ENCODE results near the gene C11orf21. TPM values are rescaled to one million over a fixed set of nuclear protein-coding genes. Genes with fewer than 3 reads are reported as not detected.

C11orf21 gene
- total and polyA plus RNA-seq, 2 donors (not counting 1 experiment from before 2014, with no cell fraction given), result under 0.01 TPM; not detected in 1

- no peak for DNase-seq (ENCODE audit: low read depth in 2 of 2)
- Histone ChIP-seq H4K20me1 (ENCODE audit: control insufficient read depth, extremely low read depth, insufficient read depth, low read length) (no peaks in the 10 kb centered on the region), H3K27ac (ENCODE audit: insufficient read depth, low read length) (no peak overlapping the region), H3K79me2 (ENCODE audit: control insufficient read depth, insufficient read depth, low read length) (no peaks in the 10 kb centered on the region), H3K4me2 (ENCODE audit: extremely low read depth, insufficient read depth, low read length) (no peak overlapping the region), H3K9me3 (ENCODE audit: control insufficient read depth, insufficient read depth, low read depth, low read length) (no peaks in the 10 kb centered on the region), H2AFZ (ENCODE audit: low read length) (no peak overlapping the region), H3K36me3 (ENCODE audit: control insufficient read depth, insufficient read depth, low read length) (no peaks in the 10 kb centered on the region), H3K9ac (ENCODE audit: insufficient read depth, low read length) (no peak overlapping the region), H3K4me3 (replicated peaks in 1 of 4; ENCODE audit: control extremely low read depth in 1 of 4, insufficient read depth in 1 of 4, low read depth in 3 of 4, low read length in 4 of 4) (no peak overlapping the region), H3K27me3 (ENCODE audit: control insufficient read depth, insufficient read depth, low read length) (no peaks in the 10 kb centered on the region), H3K4me1 (ENCODE audit: control insufficient read depth, extremely low read depth, insufficient read depth, low read length) (no peaks in the 10 kb centered on the region)
- TF ChIP-seq EZH2 (IDR thresholded peaks at IDR 0.05; ENCODE audit: low read length, missing control alignments) (no peak), CTCF (conservative IDR thresholded peaks at IDR 0.05 in 1 of 2, IDR thresholded peaks at IDR 0.05 in 1 of 2; ENCODE audit: low read depth in 1 of 2, low read length in 2 of 2) (no peak)
Observed at GRCh38 chr11:2319791-2320472, 18.2 kb upstream of the C11orf21 start.

- peaks cover 4% of the 10 kb centered on the region for H3K4me1 ChIP-seq (ENCODE audit: control insufficient read depth, extremely low read depth, insufficient read depth, low read length)
- no peaks in the 10 kb centered on the region for H3K36me3 ChIP-seq (ENCODE audit: control insufficient read depth, insufficient read depth, low read length)
- H3K4me3 ChIP-seq (replicated peaks in 1 of 4; ENCODE audit: control extremely low read depth in 1 of 4, insufficient read depth in 1 of 4, low read depth in 3 of 4, low read length in 4 of 4), result no peak overlapping the region
- H3K27ac ChIP-seq (ENCODE audit: insufficient read depth, low read length), result no peak overlapping the region
- H4K20me1 ChIP-seq (ENCODE audit: control insufficient read depth, extremely low read depth, insufficient read depth, low read length), result no peaks in the 10 kb centered on the region
- H3K9ac ChIP-seq (ENCODE audit: insufficient read depth, low read length), result no peak overlapping the region
- no peak overlapping the region for H2AFZ ChIP-seq (ENCODE audit: low read length)
- no peaks in the 10 kb centered on the region for H3K9me3 ChIP-seq (ENCODE audit: control insufficient read depth, insufficient read depth, low read depth, low read length)
- no peak for DNase-seq (ENCODE audit: low read depth in 2 of 2)
- H3K79me2 ChIP-seq (ENCODE audit: control insufficient read depth, insufficient read depth, low read length), result no peaks in the 10 kb centered on the region
- H3K27me3 ChIP-seq (ENCODE audit: control insufficient read depth, insufficient read depth, low read length), result no peaks in the 10 kb centered on the region
- no peak overlapping the region for H3K4me2 ChIP-seq (ENCODE audit: extremely low read depth, insufficient read depth, low read length)
- no peak for TF ChIP-seq EZH2 (IDR thresholded peaks at IDR 0.05; ENCODE audit: low read length, missing control alignments)
- TF ChIP-seq CTCF (conservative IDR thresholded peaks at IDR 0.05 in 1 of 2, IDR thresholded peaks at IDR 0.05 in 1 of 2; ENCODE audit: low read depth in 1 of 2, low read length in 2 of 2), result no peak
Observed at GRCh38 chr11:2318707-2319106, 17.0 kb upstream of the C11orf21 start.

GRCh38 chr11:2318123-2318522 is 16.4 kb upstream of the C11orf21 start:
- Histone ChIP-seq H3K36me3 (ENCODE audit: control insufficient read depth, insufficient read depth, low read length) (no peaks in the 10 kb centered on the region), H3K4me3 (replicated peaks in 1 of 4; ENCODE audit: control extremely low read depth in 1 of 4, insufficient read depth in 1 of 4, low read depth in 3 of 4, low read length in 4 of 4) (no peak overlapping the region), H3K27me3 (ENCODE audit: control insufficient read depth, insufficient read depth, low read length) (no peaks in the 10 kb centered on the region), H3K27ac (ENCODE audit: insufficient read depth, low read length) (no peak overlapping the region), H2AFZ (ENCODE audit: low read length) (no peak overlapping the region), H4K20me1 (ENCODE audit: control insufficient read depth, extremely low read depth, insufficient read depth, low read length) (no peaks in the 10 kb centered on the region), H3K4me2 (ENCODE audit: extremely low read depth, insufficient read depth, low read length) (no peak overlapping the region), H3K4me1 (ENCODE audit: control insufficient read depth, extremely low read depth, insufficient read depth, low read length) (peaks cover 4% of the 10 kb centered on the region), H3K79me2 (ENCODE audit: control insufficient read depth, insufficient read depth, low read length) (no peaks in the 10 kb centered on the region), H3K9me3 (ENCODE audit: control insufficient read depth, insufficient read depth, low read depth, low read length) (no peaks in the 10 kb centered on the region), H3K9ac (ENCODE audit: insufficient read depth, low read length) (no peak overlapping the region)
- TF ChIP-seq EZH2 (IDR thresholded peaks at IDR 0.05; ENCODE audit: low read length, missing control alignments) (no peak), CTCF (conservative IDR thresholded peaks at IDR 0.05 in 1 of 2, IDR thresholded peaks at IDR 0.05 in 1 of 2; ENCODE audit: low read depth in 1 of 2, low read length in 2 of 2) (no peak)
- no peak for DNase-seq (ENCODE audit: low read depth in 2 of 2)
